Kidney (tissue), 14 donors: Measurements from ENCODE around the gene IL36G. TPM values are rescaled to one million over a fixed set of nuclear protein-coding genes. Genes with fewer than 3 reads are reported as not detected.

Source experiments
- DNase-seq, 5 donors: peaks; one replicate each; pipeline ENCODE4 v3.0.0-alpha.2; 2013 to 2020
- FAIRE-seq: peaks from 2 replicates; lab custom pipeline; 2012; peaks lifted over from hg19 to GRCh38; lab: Jason Lieb, UNC
- H3K27ac ChIP-seq, 2 donors: one replicate each; pipeline ENCODE4 v1.7.0; 2013; ENCODE audit warnings: low read depth in 2 of 2, low read length in 2 of 2, inconsistent platforms in 1 of 2
- H3K27me3 ChIP-seq: one replicate; pipeline ENCODE4 v1.7.1; 2013; ENCODE audit warnings: low read length, inconsistent platforms; ENCODE audit not compliant: control insufficient read depth, insufficient read depth
- H3K36me3 ChIP-seq, 3 donors: one replicate each; pipeline versions ENCODE4 v1.7.0 to v1.7.1; 2013; ENCODE audit warnings: low read length in 3 of 3, control low read depth in 1 of 3, inconsistent platforms in 1 of 3; ENCODE audit not compliant: insufficient read depth in 3 of 3, control insufficient read depth in 2 of 3
- H3K4me1 ChIP-seq, 3 donors: one replicate each; pipeline versions ENCODE4 v1.7.0 to v1.7.1; 2013; ENCODE audit warnings: low read length in 3 of 3, inconsistent platforms in 1 of 3, low read depth in 1 of 3; ENCODE audit not compliant: control insufficient read depth in 2 of 3, insufficient read depth in 2 of 3
- H3K4me3 ChIP-seq, 3 donors: one replicate each; pipeline versions ENCODE4 v1.7.0 to v1.8.1; 2013; ENCODE audit warnings: low read length in 3 of 3, control low read depth in 1 of 3, inconsistent platforms in 1 of 3
- H3K9ac ChIP-seq, 3 donors: one replicate each; pipeline versions ENCODE4 v1.7.0 to v1.7.1; 2013; ENCODE audit warnings: low read length in 3 of 3, control low read depth in 1 of 3, inconsistent platforms in 1 of 3
- H3K9me3 ChIP-seq, 3 donors: one replicate each; pipeline versions ENCODE4 v1.7.0 to v1.7.1; 2013; ENCODE audit warnings: low read length in 3 of 3, control low read depth in 1 of 3, inconsistent platforms in 1 of 3; ENCODE audit not compliant: control insufficient read depth in 2 of 3, insufficient read depth in 1 of 3
- intact Hi-C: fragments of 100-400 bp; cut with DNase I; formaldehyde crosslinking; loops from one replicate; pipeline ENCODE4 v1.11.1; 2022
- polyA plus RNA-seq: library from polyadenylated mRNA; stranded (reverse); fragments of 350-450 nt; fragmentation: Illumina TruSeq; extraction: RNeasy Lipid Tissue Mini Kit (QIAGEN cat#74804); gene quantifications from one replicate; pipeline ENCODE4 v1.2.3, GENCODE V29; 2014; ENCODE audit warnings: low read depth, low replicate concordance; ENCODE audit not compliant: insufficient read depth
- total RNA-seq: library from RNA; stranded (reverse); fragmentation: NEBNext Ultra II Directional; extraction: Animal tissue kit (Norgen Biotek cat#: 25700); gene quantifications from one replicate; pipeline ENCODE4 v1.2.1, GENCODE V29; 2021
- TF ChIP-seq, protein P1 (sequence below): IDR thresholded peaks from 3 replicates; pipeline ENCODE4 v1.5.1; 2012; ENCODE audit warnings: mild to moderate bottlenecking, moderate library complexity, borderline replicate concordance; ENCODE audit not compliant: insufficient read depth; ENCODE audit errors: extremely low read depth
- donor health status: control.
- donor health status: control.
- donor health status: control.
- donor health status: control.
- donor health status: control.
- donor health status: DM: yes; HTN: yes; CAD: no.
- donor health status: Normal renal cell carcinoma (clear cell type).

IL36G gene
- total and polyA plus RNA-seq, 2 donors from 2014 or later: 1.7 TPM; not detected in 1

DNA sequence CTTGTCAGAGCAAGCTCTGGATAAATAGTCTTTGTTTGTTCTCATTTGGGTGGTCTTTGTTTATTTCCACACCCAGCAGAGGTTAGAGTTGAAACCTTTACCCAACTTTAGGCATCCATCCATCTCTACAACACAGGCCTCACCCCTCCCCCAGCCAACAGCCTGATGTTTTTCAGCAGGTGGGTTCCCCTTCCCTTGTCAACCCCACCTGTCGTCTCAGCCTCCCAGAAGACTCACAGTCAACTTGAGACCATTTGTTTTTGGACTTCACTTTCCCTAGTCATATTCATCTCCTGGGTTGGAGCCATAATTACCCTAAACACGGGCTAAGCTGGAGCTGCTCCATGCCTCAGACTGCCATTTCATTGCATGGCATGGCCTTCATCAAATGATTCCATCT lies 31.7 kb upstream of the IL36G start:
- intact Hi-C loops: loop anchor here (10.0 kb wide), 1 partner anchor 201 kb away; no protein-coding TSS in a partner anchor
- no peaks in the 10 kb centered on the region for H3K27me3 ChIP-seq
- peaks cover 0 to 9% (median 0%) of the 10 kb centered on the region in 3 donors for H3K9me3 ChIP-seq
- FAIRE-seq (no peak), DNase-seq (no peak)
- no peaks in the 10 kb centered on the region for H3K36me3 ChIP-seq
- no peak overlapping the region for H3K4me3 ChIP-seq
- H3K9ac ChIP-seq: no peak overlapping the region
- TF ChIP-seq, protein P1, sequence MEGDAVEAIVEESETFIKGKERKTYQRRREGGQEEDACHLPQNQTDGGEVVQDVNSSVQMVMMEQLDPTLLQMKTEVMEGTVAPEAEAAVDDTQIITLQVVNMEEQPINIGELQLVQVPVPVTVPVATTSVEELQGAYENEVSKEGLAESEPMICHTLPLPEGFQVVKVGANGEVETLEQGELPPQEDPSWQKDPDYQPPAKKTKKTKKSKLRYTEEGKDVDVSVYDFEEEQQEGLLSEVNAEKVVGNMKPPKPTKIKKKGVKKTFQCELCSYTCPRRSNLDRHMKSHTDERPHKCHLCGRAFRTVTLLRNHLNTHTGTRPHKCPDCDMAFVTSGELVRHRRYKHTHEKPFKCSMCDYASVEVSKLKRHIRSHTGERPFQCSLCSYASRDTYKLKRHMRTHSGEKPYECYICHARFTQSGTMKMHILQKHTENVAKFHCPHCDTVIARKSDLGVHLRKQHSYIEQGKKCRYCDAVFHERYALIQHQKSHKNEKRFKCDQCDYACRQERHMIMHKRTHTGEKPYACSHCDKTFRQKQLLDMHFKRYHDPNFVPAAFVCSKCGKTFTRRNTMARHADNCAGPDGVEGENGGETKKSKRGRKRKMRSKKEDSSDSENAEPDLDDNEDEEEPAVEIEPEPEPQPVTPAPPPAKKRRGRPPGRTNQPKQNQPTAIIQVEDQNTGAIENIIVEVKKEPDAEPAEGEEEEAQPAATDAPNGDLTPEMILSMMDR: no peak
- H3K27ac ChIP-seq: no peak overlapping the region
- no peaks in the 10 kb centered on the region for H3K4me1 ChIP-seq

DNA sequence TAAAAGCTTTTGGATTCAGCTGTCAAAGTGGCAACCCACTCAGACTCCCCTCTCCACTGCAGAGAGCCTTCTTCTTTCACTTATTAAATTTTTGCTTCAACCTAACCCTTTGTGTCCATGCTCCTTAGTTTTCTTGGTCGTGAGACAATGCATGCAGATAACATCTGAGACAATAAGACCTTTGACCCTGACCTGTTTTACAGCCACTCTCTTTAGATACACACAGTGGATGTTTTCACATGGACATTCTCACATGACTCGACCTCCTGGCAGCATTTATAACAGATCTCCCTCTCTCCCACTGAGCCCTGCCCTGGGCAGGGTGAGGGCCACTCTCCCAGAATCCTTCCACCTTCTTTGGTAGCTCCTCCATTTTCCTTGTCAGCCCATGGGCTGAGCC lies 30.4 kb upstream of the IL36G start:
- no peaks in the 10 kb centered on the region for H3K4me1 ChIP-seq
- no peak overlapping the region for H3K27ac ChIP-seq
- no peak overlapping the region for H3K4me3 ChIP-seq
- no peak for DNase-seq
- no peaks in the 10 kb centered on the region for H3K36me3 ChIP-seq
- no peak overlapping the region for H3K9ac ChIP-seq
- FAIRE-seq: no peak
- H3K27me3 ChIP-seq: no peaks in the 10 kb centered on the region
- peaks cover 0 to 9% (median 0%) of the 10 kb centered on the region in 3 donors for H3K9me3 ChIP-seq
- TF ChIP-seq, protein P1: no peak
- intact Hi-C loops: loop anchor here (10.0 kb wide), 1 partner anchor 203 kb away; no protein-coding TSS in a partner anchor

DNA sequence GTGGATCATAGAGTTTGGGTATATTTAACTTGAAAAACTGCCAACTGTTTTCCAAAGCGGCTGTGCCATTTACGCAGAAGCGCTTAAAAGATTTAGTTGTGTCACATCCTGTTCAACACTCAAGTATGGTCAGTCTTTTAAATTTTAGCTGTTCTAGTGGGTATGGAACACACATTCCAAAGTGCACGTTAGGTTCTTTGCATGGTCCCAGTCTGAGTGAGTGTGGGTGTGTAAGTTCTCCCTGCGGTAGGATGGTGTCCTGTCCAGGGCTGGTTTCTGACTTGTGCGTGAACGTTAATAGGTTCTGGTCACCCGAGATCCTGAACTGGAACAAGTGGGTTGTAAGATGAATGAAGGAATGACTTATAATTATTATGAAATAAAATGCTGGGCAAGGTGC lies 28.4 kb upstream of the IL36G start:
- no peak overlapping the region for H3K4me3 ChIP-seq
- DNase-seq (no peak), FAIRE-seq (no peak)
- H3K4me1 ChIP-seq: no peaks in the 10 kb centered on the region
- TF ChIP-seq, protein P1: no peak
- H3K9ac ChIP-seq: no peak overlapping the region
- H3K27ac ChIP-seq: no peak overlapping the region
- intact Hi-C loops: loop anchor here (10.0 kb wide), 1 partner anchor 205 kb away; no protein-coding TSS in a partner anchor
- peaks cover 0 to 9% (median 0%) of the 10 kb centered on the region in 3 donors for H3K9me3 ChIP-seq
- H3K27me3 ChIP-seq: no peaks in the 10 kb centered on the region
- no peaks in the 10 kb centered on the region for H3K36me3 ChIP-seq

DNA sequence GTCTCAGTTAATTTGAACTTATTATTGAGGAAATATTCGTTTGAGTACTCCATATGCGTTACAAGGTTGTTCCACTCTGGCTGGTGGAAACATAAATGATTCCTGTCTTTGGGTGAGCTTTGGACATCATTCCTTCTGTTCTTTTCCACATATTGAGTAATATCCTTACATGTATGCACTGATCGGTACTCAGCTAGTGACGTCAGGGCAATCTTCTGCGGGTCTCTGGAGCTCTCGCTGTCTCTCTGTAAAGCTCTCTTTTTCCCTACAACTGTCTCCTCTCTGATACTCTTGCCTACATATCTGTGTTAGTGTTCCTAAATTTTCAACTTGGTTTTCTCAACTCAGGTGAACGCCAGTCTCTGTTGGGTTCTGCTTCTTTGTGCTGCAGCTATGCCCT lies 23.4 kb upstream of the IL36G start:
- Histone ChIP-seq H3K9ac (no peak overlapping the region), H3K4me3 (no peak overlapping the region), H3K4me1 (no peaks in the 10 kb centered on the region), H3K27ac (no peak overlapping the region), H3K9me3 (no peaks in the 10 kb centered on the region), H3K27me3 (no peaks in the 10 kb centered on the region), H3K36me3 (no peaks in the 10 kb centered on the region)
- TF ChIP-seq, protein P1: no peak
- DNase-seq (no peak), FAIRE-seq (no peak)
- intact Hi-C loops: no loop called here
